Measurements from ENCODE around the gene NKTR. TPM values are rescaled to one million over a fixed set of nuclear protein-coding genes. Genes with fewer than 3 reads are reported as not detected.
"Not testable (repeated sequence)": the region's sequence is repeated elsewhere in the genome, so short reads cannot be mapped to it uniquely, and the experiment has no call there.

Gene NKTR
- total RNA-seq, 1 donor from 2014 or later: 76.9 TPM

DNA sequence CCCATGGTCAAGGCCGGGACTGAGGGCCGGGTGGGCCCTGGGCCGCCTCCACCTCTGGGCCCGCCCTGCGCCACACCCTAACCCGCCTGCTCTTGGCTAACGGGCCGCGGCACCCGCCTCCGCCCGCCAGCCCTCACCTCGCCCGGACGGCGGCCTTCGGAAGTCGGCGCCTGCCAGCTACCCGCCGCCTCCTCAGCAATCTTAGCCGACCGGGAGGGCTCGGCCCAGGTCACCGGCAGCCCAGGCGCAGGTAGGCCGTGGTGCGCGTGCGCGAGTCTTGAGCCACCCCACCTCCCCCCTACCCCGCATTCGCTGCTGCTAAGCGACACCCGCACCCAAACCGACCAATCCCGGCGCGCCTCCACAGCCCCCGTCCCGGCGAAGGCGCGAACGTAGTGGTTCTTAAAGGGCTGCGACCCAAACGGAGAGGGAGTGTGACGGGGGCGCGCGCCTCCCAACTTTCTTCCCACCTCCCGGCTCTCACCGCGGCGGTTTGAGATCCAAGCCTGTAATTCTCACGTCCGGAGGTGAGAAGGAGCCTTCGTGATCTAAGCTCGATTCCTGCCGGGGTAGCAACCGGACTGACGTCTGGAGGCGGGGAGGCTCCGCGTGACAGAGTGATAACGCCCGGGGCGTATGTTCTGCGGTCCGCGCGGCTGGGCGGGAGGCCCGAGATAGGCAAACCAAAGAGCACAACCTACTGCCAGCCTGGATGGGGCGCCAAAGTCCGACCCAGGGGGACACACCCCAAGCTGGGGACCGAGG, 18.6 kb upstream of the NKTR start, which contains the start of gene SEC22C:
SEC22C (minus strand) TSS at position 259 of the 765 bp plus-strand sequence. CDS start 12,921 bp downstream, outside the sequence.
- H3K27ac Mint-ChIP-seq: peak within 1 kb of the TSS; percentile 93
- no peaks in the 10 kb centered on the region for H3K9me3 Mint-ChIP-seq
- peaks cover 1% of the 10 kb centered on the region for H3K27me3 Mint-ChIP-seq (ENCODE audit: insufficient read depth)
- intact Hi-C loops (cut with micrococcal nuclease): loop anchor here (1.0 to 5.0 kb wide), 10 partner anchors 8 to 705 kb away; partner anchors contain the start of genes CCDC13, HIGD1A, NKTR and SNRK
- peak within 1 kb of the TSS; percentile 90 for H3K4me3 Mint-ChIP-seq
- H3K4me1 Mint-ChIP-seq (ENCODE audit: low read depth): peaks cover 61% of the 10 kb centered on the region
- peak; percentile 93 for DNase-seq (ENCODE audit: low spot score)
- H3K36me3 Mint-ChIP-seq (ENCODE audit: low read depth): peaks cover 22% of the 10 kb centered on the region

- DNase-seq (ENCODE audit: low spot score): no peak
- Mint-ChIP-seq H3K27me3 (ENCODE audit: insufficient read depth) (peaks cover 1% of the 10 kb centered on the region), H3K4me1 (ENCODE audit: low read depth) (peaks cover 58% of the 10 kb centered on the region), H3K36me3 (ENCODE audit: low read depth) (peaks cover 20% of the 10 kb centered on the region), H3K9me3 (no peaks in the 10 kb centered on the region), H3K4me3 (peak overlapping the region; percentile 90), H3K27ac (peak overlapping the region; percentile 93)
- intact Hi-C loops (cut with micrococcal nuclease): loop anchor here (1.0 to 5.0 kb wide), 9 partner anchors 8 to 705 kb away; partner anchors contain the start of genes CCDC13, HIGD1A, NKTR and SNRK
These were observed 17.9 kb upstream of the NKTR start for GRCh38 chr3:42582474-42583070.

DNA sequence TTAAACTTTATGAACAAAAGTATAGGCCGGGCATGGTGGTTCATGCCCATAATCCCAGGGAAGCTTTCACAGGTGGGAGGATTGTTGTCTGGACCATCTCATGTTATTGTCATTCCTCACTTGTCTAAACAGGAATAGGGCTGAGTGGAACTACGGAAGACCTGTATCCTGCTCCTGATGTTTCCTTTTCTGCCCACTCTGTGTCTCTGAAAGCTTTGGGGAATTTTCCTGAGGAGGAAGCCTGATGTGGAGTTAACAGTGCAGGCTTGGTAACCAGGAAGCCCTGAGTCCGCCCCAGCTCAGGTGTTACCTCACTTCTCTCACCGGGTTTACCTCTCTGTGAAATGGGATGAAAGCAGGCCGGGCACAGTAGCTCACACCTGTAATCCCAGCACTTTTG, 11.9 kb upstream of the NKTR start:
- peaks cover 24% of the 10 kb centered on the region for H3K36me3 Mint-ChIP-seq (ENCODE audit: low read depth)
- intact Hi-C loops (cut with micrococcal nuclease): no loop called here
- H3K4me1 Mint-ChIP-seq (ENCODE audit: low read depth): peaks cover 46% of the 10 kb centered on the region

DNA sequence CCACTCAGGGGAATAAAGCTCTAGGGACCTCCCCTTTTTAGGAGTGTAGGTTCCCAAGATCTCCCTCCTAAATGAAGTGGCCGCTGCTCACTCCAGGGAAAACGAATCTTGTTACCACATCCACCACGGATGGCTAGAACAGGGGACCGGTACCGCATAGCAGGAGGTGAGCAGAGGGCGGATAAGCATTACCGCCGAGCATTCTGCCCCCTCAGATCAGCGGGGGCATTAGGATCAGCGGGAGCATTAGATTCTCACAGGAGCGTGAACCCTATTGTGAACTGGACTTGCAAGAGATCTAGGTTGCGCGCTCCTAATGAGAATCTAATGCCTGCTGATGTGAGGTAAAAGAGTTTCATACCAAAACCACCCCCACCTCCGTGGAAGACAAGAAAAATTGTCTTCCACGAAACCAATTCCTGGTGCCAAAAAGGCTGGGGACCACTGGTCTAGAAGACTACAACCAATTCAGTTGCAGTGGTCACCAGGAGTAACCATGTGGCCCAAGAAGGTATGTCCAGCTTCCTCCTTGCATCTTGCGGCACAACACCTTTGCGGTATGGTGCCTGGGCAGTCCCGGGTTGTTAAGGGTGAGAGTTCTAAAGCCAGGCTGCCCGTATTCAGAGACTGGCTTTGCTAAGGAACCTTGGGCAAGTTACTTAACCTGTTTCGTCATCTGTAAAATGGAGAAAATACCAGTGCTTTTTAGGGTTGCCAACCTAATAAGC, 10.9 kb upstream of the NKTR start:
- no peaks in the 10 kb centered on the region for H3K27me3 Mint-ChIP-seq (ENCODE audit: insufficient read depth)
- H3K9me3 Mint-ChIP-seq: no peaks in the 10 kb centered on the region
- peak overlapping the region; percentile 98 for H3K4me3 Mint-ChIP-seq
- peaks cover 32% of the 10 kb centered on the region for H3K36me3 Mint-ChIP-seq (ENCODE audit: low read depth)
- no peak for DNase-seq (ENCODE audit: low spot score)
- peak overlapping the region; percentile 99 for H3K27ac Mint-ChIP-seq
- peaks cover 52% of the 10 kb centered on the region for H3K4me1 Mint-ChIP-seq (ENCODE audit: low read depth)
- intact Hi-C loops (cut with micrococcal nuclease): loop anchor here (1.0 to 5.0 kb wide), 4 partner anchors 7 to 1033 kb away; partner anchors contain the start of genes ANO10 and NKTR

More for the DNA sequence above, 11.9 kb upstream of the NKTR start:
- DNase-seq (ENCODE audit: low spot score): no peak
- Mint-ChIP-seq H3K27me3 (ENCODE audit: insufficient read depth) (peaks cover 1% of the 10 kb centered on the region), H3K27ac (no peak overlapping the region), H3K4me3 (no peak overlapping the region), H3K9me3 (no peaks in the 10 kb centered on the region)

DNA sequence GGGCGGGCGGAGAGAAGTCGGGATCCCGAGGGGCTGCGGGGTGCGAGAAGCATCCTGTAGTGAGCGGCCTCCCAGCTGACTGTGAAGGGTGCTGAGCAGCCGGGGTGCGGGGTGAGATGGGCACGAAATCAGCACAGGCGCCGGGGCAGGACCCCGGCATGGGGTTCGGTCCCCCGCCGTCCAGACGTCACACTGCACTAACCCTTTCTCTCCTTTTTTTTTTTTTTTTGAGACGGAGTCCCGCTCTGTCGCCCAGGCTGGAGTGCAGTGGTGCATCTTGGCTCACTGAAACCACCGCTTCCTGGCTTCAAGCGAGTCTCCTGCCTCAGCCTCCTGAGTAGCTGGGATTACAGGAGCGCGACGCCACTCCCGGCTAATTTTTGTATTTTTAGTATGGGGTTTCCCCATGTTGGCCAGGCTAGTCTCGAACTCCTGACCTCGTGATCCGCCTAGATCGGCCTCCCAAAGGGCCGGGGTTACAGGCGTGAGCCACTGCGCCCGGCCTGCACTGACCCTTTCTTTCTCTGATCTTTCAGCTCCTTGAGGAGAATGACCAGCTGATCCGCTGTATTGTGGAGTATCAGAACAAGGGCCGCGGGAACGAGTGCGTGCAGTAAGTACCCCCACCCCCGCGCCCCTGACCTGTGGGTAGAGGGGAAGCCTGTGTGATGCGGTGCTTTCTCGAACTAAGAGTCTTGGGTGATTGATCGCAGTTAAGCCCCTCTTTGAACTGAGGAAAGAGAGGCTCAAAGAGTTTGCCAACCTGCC, 9.3 kb upstream of the NKTR start:
- Mint-ChIP-seq H3K36me3 (ENCODE audit: low read depth) (peaks cover 31% of the 10 kb centered on the region), H3K4me1 (ENCODE audit: low read depth) (peaks cover 41% of the 10 kb centered on the region), H3K27ac (peak overlapping the region; percentile 99), H3K27me3 (ENCODE audit: insufficient read depth) (no peaks in the 10 kb centered on the region), H3K4me3 (peak overlapping the region; percentile 98), H3K9me3 (no peaks in the 10 kb centered on the region)
- intact Hi-C loops (cut with micrococcal nuclease): loop anchor here (1.0 to 5.0 kb wide), 4 partner anchors 9 to 1031 kb away; partner anchors contain the start of genes ANO10 and NKTR
- no peak for DNase-seq (ENCODE audit: low spot score)

DNA sequence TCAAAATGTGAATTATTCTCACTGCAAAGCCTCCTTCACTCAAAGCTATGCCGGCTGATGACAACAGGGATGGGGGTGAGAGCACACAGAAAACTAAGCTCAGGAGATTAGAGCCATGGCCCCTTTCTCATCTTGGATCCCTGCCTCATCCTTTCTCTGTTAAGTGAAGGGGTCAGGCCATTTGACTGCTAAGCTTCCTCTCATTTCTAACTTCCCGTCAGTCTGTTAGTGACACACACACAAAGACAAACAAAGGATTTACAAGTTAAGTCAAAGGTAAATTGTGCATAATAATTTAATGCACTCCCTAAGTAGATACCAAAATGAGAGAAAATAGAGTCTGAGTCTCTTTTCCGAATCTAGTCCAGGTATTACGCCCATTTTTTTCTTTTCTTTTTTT, 8.7 kb upstream of the NKTR start:
- Mint-ChIP-seq H3K9me3 (no peaks in the 10 kb centered on the region), H3K4me1 (ENCODE audit: low read depth) (peaks cover 37% of the 10 kb centered on the region), H3K27ac (peak overlapping the region; percentile 34), H3K4me3 (peak overlapping the region; percentile 98), H3K36me3 (ENCODE audit: low read depth) (peaks cover 36% of the 10 kb centered on the region), H3K27me3 (ENCODE audit: insufficient read depth) (no peaks in the 10 kb centered on the region)
- no peak for DNase-seq (ENCODE audit: low spot score)
- intact Hi-C loops (cut with micrococcal nuclease): loop anchor here (5.0 kb wide), 1 partner anchor 1030 kb away; the partner anchor contains the start of gene ANO10

GRCh38 chr3:42593635-42594034, 6.9 kb upstream of the NKTR start:
- Mint-ChIP-seq H3K27me3 (ENCODE audit: insufficient read depth) (no peaks in the 10 kb centered on the region), H3K36me3 (ENCODE audit: low read depth) (peaks cover 40% of the 10 kb centered on the region), H3K27ac (peak overlapping the region; percentile 20), H3K4me1 (ENCODE audit: low read depth) (peaks cover 38% of the 10 kb centered on the region), H3K9me3 (no peaks in the 10 kb centered on the region), H3K4me3 (no peak overlapping the region)
- intact Hi-C loops (cut with micrococcal nuclease): loop anchor here (5.0 kb wide), 1 partner anchor 1029 kb away; the partner anchor contains the start of gene ANO10
- no peak for DNase-seq (ENCODE audit: low spot score)

GRCh38 chr3:42595682-42596081, 4.8 kb upstream of the NKTR start:
- intact Hi-C loops (cut with micrococcal nuclease): no loop called here
- H3K4me3 Mint-ChIP-seq: no peak overlapping the region
- H3K27ac Mint-ChIP-seq: no peak overlapping the region
- H3K27me3 Mint-ChIP-seq (ENCODE audit: insufficient read depth): no peaks in the 10 kb centered on the region
- DNase-seq (ENCODE audit: low spot score): no peak
- peaks cover 39% of the 10 kb centered on the region for H3K36me3 Mint-ChIP-seq (ENCODE audit: low read depth)
- no peaks in the 10 kb centered on the region for H3K9me3 Mint-ChIP-seq
- H3K4me1 Mint-ChIP-seq (ENCODE audit: low read depth): peaks cover 39% of the 10 kb centered on the region

- H3K27me3 Mint-ChIP-seq (ENCODE audit: insufficient read depth); H3K4me3 Mint-ChIP-seq; H3K9me3 Mint-ChIP-seq; intact Hi-C loops (cut with micrococcal nuclease); H3K27ac Mint-ChIP-seq; DNase-seq (ENCODE audit: low spot score): not testable (repeated sequence)
- Mint-ChIP-seq H3K36me3 (ENCODE audit: low read depth) (peaks cover 37% of the 10 kb centered on the region), H3K4me1 (ENCODE audit: low read depth) (peaks cover 40% of the 10 kb centered on the region)
These were observed 3.4 kb upstream of the NKTR start for GRCh38 chr3:42597098-42597497.

DNA sequence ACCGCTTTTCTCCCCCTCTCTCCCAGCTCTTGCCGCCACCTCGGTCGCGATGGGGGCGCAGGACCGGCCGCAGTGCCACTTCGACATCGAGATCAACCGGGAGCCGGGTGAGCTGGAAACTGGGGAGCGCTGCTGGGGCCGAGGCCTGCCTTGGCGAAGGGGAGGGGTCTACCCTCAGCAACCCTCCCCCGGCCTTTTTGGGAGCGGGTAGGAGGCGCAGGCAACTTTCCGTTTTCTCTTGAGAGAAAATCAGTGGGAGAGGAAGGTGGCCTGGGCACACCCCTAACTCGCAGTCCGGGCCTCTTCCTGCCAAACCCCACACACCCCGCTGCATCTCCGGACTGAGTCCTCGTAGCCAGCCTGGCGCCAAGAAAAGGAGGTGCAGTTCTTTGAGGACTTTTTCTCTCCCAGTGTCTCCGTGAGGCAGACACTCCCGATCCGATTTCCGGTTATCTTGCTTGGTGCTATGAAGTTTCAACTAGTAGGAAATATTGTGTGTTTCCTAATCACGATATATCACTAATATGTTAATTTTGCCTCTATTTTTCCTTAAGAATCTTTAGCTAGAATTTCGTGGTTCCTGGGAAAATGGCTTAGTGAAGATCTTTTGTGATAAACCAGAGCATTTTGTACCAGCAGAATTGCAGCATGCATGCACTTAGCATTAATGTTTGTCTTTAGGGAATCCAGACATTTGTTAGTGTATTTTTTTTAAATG, 631 bp downstream of the NKTR start:
- Mint-ChIP-seq H3K36me3 (ENCODE audit: low read depth) (peaks cover 25% of the 10 kb centered on the region), H3K4me3 (peak overlapping the region; percentile 91), H3K27me3 (ENCODE audit: insufficient read depth) (no peaks in the 10 kb centered on the region), H3K9me3 (no peaks in the 10 kb centered on the region), H3K27ac (peak overlapping the region; percentile 89), H3K4me1 (ENCODE audit: low read depth) (peaks cover 48% of the 10 kb centered on the region)
- intact Hi-C loops (cut with micrococcal nuclease): loop anchor here (1.0 to 2.0 kb wide), 9 partner anchors 11 to 639 kb away; partner anchors contain the start of genes CCDC13, HIGD1A, SS18L2 and ULK4
- DNase-seq (ENCODE audit: low spot score): peak; percentile 60

DNA sequence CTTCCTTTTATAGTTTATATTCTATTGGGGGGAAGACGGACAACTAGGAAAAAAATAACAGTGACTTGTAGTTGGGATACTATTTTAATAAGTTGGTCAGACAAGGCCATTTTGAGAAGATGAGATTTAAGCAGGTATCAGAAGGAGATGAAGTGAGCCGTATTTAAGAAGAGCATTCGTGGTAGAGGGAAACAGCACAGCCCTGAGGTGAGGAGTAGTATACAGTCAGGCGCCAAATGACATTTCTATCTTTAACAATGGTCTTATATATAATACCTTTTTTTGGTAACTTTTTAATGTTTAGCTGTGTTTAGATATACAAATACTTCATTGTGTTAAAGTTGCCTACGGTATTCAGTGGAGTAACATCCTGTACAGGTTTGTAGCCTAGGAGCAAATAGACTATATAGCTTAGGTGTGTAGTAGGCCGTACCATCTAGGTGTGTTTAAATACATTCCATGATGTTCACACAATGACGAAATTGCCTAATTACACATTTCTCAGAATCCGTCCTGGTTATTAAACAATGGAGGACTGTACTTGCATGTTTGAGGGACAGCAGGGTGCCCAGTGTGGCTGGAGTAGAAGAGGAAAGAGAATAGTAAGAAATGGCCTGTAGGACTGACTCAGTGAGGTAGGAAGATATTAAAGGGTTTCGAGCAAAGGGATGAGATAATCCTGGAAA, 1.6 kb downstream of the NKTR start:
- Mint-ChIP-seq H3K27ac (peak overlapping the region; percentile 89), H3K9me3 (no peaks in the 10 kb centered on the region), H3K27me3 (ENCODE audit: insufficient read depth) (no peaks in the 10 kb centered on the region), H3K4me1 (ENCODE audit: low read depth) (peaks cover 52% of the 10 kb centered on the region), H3K4me3 (peak overlapping the region; percentile 91), H3K36me3 (ENCODE audit: low read depth) (peaks cover 23% of the 10 kb centered on the region)
- intact Hi-C loops (cut with micrococcal nuclease): loop anchor here (2.0 kb wide), 1 partner anchor 51 kb away; the partner anchor contains the start of gene ZBTB47
- DNase-seq (ENCODE audit: low spot score): no peak

Data from activated T-helper 1 cell treated with anti-CD3 and anti-CD28 coated beads, Interleukin-12 subunit alpha, Interleukin-12 subunit beta, Interleukin-2, Interleukin-4 antibody, amounts not matched to agents 30 ng/mL and 10 ng/mL and 1 ng/mL, durations not matched to agents 14 hours and 24 hours and 36 hours (primary cell).